Cerebellar nuclear complex (tissue), 1 donor: Measurements from ENCODE around the gene ANKRD13B.
"Not testable (repeated sequence)": the region's sequence is repeated elsewhere in the genome, so short reads cannot be mapped to it uniquely, and the experiment has no call there.

Experiments
- DNase-seq, 2 experiments: peaks; one replicate each; lab custom pipeline; 2025; lab: John Stamatoyannopoulos, UW

ANKRD13B gene

DNA sequence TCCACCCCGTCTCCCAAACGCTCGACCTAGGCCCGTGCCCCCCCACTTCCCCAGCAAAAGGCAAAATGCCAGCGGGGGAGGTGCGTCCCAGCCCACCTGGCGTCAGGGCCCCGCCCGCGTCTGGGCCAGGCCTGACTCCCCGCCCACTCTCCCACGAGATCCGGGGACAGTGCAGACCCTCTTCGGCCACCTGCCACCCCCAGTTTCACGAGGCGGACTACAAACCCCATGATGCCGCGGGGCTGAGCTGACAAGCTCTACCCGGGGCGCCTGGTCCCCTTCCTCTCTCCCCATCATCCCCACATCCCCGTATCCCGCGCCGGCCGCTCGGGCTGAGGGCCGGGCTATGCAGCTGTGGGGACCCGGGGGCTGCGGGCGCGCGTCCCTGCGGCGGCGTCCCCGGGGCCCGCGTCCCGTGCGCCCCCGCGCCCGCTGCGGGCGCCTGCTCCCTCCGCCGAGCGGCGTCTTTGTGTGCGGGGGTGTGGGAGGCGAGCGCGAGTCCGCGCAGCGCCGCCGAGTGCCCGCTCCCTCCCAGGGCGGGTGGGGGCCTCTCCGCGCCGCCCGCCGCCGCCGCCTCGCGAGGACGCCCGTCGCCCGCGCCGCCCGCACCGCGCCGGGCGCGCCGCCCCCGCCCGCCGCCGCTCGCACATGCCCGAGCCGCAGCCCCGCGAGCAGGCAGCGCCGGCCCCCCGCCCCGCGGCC, at the start of gene ANKRD13B:
TSS of gene ANKRD13B (plus strand) at position 283 of the 702 bp plus-strand sequence. CDS start 490 bp downstream, outside the sequence.
- no peak for DNase-seq

DNA sequence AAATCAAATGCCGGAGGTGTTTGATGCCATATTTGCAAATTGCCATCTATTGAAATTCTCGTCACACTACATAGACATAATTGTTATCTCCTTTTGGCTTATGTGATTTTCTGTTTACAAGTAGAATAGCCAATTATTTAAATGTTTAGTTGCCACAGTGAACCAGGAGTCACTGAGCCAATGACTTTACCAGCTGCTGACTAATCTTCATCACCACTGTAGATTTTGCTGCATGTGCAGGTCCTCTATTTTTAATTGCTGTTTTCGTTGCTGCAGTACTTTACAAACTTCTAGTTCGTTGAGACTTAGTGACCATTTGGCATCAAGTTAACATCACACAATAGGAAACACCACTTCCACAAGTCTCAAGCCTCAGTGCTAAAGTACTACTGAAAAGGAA, 48.9 kb upstream of the ANKRD13B start:
- no peak for DNase-seq

DNA sequence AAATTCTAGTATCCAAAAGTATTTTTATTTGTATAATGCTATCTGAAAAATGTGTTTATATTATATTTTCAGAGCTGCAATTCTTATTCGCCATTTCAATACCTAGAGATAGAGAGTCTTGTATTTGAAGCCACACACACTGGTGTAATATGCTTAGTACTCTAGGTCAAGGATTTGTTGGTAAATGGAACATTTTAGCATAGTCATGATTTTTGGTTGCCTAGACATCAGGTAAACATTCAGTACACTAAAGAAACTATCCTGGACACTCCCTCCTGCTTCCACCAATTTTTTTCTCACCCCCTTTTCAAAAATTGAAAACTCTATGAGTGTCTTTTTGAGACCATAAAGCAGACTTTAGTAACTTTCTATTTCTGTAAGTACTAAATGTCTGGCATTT, 46.8 kb upstream of the ANKRD13B start:
- DNase-seq, result no peak

DNA sequence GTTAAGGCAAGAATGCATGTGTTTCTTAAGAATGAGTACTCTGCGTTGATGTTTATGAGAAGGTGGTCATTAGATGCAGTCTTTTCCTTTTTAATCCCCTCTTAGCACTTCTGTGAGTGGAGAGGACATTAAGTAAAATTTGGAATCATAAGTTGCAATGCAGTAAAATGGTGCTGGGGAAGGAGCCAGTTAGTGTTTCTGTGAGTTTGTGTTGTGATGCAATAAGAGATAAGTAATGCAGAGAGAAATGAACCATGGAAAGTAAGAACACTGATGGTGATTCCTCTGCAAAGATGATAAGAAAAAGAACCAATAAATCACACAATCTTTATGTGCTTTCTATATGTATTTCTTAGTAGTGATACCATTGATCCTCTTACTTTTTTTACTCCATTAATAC, 46.1 kb upstream of the ANKRD13B start:
- DNase-seq, result no peak

DNA sequence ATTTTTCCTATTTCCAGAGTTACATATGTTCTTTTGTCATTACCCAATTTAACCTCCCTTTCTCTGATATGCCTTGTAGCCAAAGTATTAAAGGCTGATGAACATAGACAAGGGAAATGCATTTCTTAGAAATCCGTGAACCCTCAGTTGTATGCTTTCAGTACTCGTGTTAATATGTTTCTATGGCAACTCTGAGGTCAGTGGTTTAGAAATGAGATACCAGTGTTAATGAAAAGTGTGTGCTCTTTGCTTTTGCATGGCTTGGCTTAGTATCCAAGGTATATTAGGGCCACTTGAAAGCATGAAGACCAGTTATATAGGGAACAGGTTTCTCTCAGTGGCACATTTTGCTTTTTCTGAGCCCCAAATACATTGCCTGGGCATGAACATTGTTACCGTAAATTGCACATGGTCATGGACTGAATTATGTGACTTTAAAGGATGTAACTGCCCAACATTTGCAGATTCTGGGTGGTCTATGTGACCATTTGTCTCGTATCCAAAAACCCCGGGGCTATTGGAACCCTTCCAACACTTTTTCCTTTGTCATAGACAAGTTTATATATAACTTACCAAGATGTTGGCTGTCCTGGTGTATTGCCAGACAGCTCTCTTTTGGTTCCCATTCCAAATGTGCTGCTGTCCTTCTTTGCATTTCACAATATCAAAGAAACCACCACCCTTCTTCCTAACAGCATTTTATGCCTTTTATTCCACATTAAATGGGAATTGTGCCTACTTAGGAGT, 43.6 kb upstream of the ANKRD13B start:
- DNase-seq, result no peak

DNA sequence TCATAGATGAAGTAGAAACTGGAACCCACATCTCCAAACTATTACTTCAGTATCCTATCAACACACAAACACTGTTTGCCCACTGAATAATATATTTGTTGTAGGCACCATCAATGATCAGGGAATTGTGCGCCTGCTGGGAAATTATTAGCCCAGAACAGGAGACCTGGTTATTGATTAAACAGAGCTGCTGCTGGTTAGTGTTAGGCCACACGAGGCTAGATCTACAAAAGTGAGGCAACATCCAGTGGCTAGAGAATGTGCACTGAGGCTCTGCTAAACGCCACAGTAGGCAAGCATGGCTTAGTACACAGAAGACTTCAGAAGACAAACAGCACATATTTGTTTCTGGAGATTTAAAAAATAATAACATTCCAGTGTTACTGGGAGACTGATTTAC, 37.1 kb upstream of the ANKRD13B start:
- no peak for DNase-seq

DNA sequence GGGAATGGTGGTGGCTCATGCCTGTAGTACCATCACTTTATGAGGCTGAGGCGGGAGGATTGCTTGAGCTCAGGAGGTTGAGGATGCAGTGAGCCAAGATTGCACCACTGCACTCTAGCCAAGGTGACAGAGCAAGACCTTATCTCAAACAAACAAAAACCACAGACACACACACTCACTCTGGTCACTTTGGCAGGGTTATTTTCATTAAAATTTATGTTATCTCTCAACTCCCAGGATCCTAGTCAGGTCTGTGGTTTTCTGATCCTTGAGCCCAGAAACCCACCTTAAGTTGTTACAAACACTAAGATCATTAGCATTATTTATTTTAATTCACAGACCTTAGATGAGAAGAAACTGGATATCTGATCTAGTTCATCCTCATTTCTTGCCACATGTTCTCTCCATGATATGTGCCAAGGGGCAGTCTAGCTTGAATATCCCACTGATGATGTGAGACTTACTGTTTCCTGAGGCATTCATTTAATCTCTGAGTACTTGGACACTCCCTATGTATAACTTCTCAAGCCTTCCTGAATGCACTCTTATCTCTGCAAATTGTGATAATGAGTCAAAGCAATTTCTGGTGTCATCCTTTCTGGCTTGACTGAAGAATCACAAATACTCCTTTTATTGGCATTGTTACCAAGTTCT, 35.7 kb upstream of the ANKRD13B start:
- no peak for DNase-seq

DNA sequence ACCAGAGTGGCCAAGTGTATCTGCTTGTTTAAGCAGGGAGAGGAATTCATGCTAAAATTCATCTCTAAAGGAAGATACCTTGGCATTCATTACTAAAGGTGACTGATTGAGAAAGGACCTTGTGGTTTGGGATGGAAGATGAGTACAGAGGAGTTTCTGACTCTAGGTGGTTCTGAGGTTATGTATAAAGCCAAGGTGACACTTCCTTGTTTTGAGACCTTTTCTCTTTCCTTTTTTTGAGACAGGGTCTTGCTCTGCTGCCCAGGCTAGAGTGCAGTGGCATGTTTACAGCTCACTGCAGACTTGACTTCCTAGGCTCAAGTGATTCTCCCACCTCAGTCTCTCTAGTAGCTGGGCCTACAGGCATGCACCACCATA, 35.2 kb upstream of the ANKRD13B start:
- no peak for DNase-seq

DNA sequence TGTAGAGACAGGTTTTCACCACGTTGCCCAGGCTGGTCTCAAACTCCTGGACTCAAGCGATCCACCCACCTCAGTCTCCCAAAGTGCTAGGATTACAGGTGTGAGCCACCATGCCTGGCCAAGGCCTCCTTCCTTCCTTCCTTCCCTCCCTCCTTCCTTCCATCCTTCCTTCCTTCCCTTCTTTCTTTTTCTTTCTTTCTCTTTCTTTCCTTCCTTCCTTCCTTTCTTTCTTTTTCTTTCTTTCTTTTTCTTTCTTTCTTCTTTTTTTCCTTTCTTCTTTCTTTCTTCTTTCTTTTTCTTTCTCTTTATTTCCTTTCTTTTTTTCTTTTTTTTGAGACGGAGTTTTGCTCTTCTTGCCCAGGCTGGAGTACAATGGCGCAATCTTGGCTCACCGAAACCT, 34.8 kb upstream of the ANKRD13B start:
- DNase-seq, result not testable (repeated sequence)

DNA sequence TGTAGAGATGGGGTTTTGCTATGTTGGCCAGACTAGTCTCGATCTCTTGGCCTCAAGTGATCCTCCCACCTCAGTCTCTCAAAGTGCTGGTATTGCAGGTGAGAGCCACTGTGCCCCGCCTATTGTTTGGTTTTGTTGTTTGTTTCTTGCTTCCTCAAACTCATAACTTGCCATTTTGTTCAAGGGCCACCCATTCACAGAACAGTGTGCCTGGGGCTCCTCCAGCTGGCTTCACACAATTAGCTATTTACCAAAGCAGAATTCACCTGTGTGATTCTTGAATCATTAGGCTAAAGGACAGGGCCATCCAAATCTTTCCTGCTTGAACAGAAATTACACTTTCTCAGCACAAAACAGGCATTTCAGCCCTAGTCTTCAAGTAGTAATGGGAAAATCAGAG, 33.3 kb upstream of the ANKRD13B start:
- DNase-seq, result no peak

DNA sequence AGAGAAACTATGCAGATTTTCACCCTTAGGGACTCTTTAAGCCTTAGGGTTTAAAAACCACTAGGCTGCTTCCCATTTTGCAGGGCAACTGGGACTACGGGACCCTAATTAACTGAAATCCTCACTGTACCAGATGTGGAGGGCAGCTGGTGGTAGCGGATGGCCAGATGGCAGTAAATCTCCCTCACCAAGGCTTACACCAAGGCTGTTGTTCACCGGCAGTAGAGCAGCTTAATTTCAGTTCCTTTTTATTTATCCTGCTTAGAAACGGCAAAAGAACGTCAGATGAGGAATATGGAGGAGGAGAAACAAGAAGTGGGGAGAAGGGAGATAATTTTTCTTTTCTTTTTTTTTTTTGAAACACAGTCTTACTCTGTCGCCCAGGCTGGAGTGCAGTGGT, 32.6 kb upstream of the ANKRD13B start:
- DNase-seq, result no peak

DNA sequence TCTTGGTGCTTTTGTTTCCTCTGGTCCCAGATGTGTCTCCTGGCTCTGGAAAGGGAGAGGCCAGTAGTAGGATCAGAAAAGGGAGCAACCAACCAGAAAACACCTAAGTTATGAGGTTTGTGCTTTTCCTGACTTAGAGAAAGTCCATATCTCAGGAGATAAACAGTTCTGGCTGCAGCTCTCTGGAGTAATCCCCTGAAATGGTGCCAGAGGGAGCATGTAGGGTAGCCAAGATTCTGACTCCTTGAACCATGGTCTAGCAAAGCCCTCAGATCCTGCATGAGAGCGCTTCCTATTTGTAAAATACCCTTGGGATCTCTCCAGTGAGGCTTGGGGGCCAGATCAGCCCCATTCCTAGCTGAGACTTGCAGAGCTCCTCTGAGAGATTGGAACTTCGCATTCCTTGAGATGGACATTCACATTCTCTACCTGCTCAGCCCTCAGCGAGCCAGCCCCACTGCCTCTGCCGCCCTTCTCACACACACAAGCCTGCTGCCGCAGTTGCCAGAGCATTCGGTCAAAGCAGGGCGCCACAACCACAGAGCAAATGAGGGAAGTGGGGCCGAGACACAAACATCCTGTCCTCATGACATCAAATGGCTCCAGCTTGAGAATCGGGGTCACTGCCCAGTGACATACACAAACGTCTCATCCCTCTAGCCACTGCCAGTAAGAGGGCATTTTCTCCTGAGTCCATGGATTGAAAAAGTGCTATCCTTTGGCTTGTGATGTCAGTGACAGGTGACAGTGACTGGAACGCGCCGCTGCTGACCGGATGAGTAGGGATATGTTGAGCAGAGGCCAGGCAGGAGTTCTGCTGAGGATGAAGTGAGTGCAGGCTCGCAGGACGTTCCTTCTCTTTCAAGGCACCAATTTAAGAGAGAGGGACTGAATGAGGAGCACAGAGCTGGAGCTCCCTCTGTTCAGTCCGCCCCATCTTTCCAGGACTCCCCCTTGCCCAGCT, 31.1 kb upstream of the ANKRD13B start:
- DNase-seq, result no peak

DNA sequence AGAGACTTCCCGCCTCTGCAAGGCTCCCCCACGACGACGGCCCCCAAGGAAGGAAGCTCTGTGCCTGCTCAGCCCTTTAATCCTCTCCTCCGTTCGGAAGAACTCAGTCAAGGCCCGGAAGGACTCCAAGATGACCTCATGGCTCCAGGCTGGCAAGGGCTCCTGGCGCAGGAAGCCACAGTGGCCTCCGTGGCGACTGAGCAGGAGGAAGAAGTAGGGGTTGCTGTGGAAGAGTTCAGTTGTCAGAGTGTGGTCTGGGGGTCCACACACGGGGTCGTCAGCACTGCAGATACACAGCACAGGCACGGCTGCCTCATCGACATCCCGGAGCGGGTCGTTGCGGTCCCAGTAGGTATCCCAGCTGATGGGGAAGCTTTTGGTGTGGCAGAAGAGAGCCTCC, 30.3 kb upstream of the ANKRD13B start:
- DNase-seq, result no peak

DNA sequence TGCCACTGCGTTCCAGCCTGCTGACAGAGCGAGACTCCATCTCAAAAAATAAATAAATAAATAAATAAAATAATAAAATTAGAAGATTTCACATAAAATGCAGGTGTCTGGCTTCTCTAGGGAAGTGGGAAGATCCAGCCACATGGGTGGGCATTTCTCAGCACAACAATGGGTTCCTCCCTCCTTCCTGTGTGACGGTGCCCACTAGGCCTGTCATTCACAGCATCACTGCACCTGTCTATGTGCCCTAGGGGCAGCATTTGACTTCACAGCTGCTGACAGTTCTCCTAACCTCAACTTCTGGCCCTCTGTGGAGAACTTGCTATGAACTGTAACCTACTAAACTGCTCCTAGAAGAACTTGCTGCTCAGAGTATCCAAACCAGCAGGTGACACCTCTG, 29.1 kb upstream of the ANKRD13B start:
- DNase-seq, result no peak

DNA sequence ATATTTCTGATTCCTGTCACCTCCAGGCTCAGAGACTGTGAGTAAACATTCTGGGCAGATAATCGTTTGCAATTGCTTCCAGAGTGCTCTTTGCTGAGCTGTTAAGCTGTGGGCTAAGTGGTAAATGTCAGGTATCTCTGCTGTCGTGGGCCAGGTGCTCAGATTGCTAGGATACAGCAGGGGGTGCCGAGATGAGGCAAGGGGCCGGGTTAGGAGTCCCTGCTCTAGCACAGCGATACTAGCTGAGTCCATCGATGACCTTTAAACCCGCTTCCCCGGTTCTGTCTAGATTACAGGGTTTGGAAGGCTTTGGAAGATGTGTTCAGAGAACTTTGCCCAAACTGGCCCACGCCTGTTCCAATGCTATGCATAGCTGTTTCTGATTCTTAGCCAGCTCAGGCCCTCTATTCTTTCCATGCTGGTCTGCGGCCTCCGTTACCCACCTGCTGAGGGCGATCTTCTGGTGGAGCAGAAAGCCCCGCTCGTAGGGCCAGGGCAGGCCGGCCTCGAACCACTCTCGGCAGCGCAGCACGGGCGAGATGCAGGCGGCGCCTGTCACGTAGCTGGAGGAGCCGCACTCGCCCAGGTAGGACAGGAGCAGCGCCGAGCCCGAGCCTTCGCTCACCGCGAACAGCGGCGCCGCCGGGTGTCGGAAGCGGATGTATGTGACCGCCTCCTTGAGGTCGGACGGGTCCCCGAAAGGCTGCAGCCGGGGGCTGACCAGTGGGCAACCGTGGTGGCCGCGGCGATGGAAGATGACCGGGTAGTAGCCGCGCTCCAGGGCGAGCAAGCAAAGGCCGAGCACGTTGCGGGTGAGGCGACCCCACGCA, 27.1 kb upstream of the ANKRD13B start:
- no peak for DNase-seq

DNA sequence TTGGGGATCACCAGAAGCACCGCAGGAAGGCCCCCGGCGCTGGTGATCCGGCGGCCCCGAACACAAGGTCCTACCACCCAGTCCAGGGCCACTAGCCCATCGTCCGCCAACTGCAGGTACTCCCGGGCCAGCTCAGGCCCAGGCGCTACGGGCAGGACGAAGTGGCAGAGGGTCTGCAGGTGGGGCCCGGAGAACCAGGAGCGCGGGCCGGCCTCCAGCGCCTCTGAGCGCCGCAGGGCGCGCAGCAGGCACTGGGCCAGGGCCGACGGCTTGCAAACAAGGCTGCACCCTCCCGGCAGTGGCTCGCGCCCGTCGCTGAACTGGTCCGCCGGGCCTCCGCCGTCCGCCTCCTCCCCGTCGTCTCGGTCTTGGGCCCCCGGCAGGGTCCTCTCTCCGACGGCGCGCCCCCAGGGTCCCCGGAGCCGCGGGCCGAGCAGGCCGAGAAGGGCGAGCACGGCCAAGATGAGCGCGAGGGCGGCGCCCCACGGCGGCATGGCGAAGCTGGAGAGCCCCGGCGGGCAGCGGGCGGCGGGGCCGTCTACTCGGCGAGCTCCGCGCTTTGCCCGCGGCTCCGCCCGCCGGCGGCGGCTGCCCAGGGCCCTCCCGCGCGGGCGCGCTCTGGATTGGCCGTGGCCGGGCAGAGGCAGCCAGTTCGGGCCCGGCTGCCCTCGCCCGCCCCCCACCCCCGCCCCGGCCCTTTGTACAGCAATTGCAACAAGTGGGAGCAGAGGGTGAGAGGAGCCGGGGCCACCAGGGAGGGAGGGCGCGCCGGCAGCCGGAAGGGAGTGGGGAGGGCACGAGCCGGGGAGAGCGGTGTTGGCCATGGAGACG, 26.2 kb upstream of the ANKRD13B start, which contains the start of gene ABHD15:
TSS of gene ABHD15 (minus strand) at position 565 of the 831 bp plus-strand sequence. CDS start at position 494, 71 bp downstream.
- DNase-seq, result no peak

DNA sequence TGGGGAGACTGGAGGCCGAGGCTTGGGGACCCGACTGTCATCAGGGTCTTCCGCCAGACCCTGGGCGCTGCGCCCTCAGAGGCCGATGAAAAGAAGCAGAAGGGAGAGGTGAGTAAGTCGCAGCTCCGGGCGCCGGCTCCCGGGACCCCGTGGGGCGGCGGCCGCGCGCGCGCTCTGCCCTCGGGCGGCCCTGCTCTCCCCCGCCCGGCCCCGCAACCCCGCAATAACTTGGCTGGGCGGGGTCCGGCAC, 25.7 kb upstream of the ANKRD13B start:
- DNase-seq, result no peak

DNA sequence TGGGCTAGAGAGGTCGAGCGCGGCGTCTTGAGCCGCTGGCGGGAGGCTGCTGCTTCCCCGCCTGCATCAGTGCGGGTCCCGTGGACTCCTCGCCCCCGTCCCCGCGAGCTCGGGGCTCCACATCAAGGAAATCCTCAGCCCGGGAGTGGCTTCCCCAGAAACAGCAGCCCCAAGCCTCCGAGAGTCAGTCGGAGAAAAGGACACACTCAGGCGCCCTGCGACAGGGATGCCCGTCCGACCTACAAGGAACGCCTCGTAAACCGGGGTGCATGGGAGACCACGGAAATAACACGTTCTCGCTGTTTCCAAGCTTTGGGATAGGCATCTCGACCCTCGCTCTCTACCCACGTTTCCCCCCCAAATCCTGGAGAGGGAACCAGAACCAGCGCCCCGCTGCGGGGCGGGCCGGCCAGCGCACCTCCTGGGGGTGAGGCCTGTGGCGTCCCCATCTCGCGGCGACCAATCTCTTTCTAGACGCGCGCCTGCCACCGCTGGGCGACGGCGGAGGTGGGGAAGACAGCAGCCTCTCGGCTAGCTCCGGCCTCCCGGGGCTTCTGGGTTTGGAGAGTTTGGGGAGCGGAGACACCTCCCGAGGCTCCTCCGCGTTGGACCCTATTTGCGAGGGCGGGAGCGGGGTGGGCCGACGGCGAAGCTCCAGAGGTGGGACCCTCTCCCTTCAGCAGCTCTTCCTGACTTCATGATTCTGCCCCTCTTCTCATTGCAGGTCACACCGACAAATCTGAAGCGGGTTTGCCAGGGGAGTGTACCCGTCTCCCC, 25.2 kb upstream of the ANKRD13B start:
- no peak for DNase-seq
